GM19452 (cell line): Measurements from ENCODE around the gene NXPE3.
"Not testable (repeated sequence)": the region's sequence is repeated elsewhere in the genome, so short reads cannot be mapped to it uniquely, and the experiment has no call there.

ENCODE experiments used
- ATAC-seq: cut with Tn5 transposase; IDR thresholded peaks from one replicate; pipeline ENCODE4 v1.9.1; 2021; ENCODE audit not compliant: unreplicated experiment

The NXPE3 gene

DNA sequence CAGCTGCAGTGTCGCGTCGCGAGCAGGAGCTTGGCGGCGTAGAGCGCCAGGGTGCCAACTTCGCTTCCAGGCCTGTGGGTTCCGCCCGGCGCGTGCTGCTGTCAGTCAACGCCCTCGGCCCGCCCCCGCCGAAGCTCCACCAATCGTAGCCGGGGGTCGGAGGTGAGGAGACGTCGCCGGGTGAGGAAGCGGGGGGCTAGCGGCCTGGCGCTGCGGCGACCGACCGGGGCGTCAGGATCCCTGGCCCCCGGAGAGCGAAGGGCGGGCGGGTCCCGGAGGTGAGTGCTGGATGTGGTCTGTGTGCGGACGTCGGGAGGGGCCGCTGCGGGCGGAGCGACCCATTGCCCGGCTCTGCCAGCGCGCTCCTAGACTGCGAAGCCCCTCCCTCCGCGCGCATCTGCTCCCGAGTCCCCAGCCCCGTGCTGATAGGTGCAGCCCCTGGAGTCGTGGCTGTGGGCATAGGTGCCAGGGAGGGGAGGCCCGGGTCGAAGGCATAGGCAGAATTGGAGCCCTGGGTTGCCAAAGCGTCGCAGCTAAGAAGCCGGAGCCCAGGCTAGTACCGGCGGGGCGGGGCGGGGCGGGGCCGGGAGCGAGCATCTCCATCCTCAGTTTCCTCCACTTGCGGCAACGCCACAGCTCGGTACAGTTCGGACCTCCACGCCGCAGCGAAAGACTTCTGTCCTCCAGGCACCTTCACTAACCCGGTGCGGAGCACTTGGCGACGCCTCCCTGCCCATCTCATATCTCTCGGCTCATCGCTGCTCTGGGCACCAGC, at the start of gene NXPE3:
TSS of gene NXPE3 (plus strand) at position 165 of the 775 bp plus-strand sequence. CDS start 6,386 bp downstream, outside the sequence.
- ATAC-seq, result peak; percentile 97

DNA sequence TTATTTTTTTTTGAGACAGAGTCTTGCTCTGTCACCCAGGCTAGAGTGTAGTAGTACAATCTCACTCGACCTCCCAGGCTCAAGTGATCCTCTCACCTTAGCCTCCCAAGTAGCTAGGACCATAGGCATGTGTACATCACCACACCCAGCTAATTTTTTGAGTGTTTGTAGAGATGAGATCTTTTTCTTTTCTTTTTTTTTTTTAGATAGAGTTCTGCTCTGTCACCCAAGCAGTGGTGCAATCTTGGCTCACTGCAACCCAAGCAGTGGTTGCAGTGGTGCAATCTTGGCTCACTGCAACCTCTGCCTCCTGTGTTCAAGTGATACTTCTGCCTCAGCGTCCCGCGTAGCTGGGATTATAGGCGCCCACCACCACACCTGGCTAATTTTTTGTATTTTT, 49.4 kb upstream of the NXPE3 start:
- no peak for ATAC-seq

DNA sequence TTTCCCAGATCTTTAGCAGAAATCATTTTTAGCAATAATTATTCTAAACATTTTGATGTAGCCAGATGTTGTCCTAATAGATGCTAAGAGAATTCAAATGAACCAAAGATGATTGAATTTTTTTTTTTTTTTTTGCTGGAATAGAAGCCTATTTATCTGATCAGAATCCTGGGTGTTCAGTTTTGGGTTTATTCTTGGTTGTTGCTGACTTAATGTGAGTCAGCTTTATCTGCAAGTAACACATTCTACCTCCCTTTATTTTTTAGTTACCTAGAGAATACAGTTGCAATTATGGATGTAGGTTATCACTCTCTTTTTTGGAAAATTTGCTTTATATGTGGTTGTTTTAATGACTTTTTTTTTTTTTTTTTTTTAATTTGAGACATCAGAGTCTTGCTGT, 48.2 kb upstream of the NXPE3 start:
- no peak for ATAC-seq

DNA sequence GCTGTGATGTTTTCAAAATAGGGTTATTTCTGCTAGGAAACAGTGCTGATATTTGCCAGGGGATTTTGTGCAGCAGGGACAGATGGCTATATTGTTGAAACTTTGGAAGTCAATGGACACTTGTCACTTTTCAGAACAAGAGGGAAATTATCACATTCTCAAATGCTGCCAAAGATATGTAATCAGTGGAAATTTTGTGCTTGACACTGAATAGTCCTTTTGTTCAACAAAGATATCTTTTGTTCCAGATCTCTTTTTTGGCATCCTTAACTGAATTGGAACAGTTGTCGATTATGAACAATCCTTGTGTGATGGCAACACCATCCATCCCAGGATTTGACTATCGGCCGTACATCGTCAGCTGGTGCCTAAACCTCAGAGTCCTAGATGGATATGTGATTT, 46.8 kb upstream of the NXPE3 start:
- ATAC-seq, result no peak

DNA sequence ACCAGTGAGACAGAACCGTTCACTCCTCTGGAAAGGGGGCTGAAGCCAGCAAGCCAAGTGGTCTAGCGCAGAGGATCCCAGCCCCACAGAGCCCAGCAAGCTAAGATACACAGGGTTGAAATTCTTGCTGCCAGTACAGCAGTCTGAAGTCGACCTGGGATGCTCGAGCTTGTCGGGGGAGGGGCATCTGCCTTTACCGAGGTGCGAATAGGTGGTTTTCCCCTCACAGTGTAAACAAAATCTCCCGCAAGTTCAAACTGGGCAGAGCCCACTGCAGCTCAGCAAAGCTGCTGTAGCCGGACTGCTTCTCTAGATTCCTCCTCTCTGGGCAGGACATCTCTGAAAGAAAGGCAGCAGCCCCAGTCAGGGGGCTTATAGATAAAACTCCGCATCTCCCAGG, 43.2 kb upstream of the NXPE3 start:
- no peak for ATAC-seq

DNA sequence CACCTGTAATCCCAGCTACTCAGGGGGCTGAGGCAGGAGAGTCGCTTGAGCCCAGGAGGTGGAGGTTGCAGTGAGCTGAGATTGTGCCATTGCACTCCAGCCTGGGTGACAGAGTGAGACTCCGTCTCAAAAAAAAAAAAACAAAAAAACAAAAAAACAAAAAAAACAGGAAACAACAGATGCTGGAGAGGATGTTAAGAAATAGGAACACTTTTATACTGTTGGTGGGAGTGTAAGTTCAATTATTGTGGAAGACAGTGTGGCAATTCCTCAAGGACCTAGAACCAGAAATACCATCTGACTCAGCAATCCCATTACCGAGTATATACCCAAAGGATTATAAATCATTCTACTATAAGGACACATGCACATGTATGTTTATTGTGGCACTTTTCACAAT, 37.1 kb upstream of the NXPE3 start:
- not testable (repeated sequence) for ATAC-seq

DNA sequence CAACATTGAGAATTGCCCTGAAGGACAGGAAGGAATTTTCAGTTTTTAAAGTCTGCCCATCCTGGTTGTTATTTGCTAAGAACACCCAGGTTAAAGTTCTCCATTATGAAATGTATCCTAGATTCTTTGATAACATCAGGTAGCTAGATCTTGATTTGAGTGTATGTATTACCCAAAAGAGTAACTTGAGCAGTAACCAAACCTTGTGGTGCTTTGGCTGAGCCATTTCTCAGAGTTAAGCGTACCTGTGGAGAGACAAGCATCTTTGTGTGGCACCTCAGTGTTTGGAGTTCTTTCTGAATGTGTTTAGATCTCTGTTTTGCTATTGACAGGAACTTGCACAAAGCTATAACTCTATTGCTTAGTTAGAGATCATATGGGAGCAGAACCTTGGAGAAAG, 34.2 kb upstream of the NXPE3 start:
- no peak for ATAC-seq

DNA sequence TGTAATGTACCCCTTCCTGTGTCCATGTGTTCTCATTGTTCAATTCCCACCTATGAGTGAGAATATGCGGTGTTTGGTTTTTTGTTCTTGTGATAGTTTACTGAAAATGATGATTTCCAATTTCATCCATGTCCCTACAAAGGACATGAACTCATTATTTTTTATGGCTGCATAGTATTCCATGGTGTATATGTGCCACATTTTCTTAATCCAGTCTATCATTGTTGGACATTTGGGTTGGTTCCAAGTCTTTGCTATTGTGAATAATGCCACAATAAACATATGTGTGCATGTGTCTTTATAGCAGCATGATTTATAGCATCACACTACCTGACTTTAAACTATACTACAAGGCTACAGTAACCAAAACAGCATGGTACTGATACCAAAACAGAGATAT, 33.1 kb upstream of the NXPE3 start:
- not testable (repeated sequence) for ATAC-seq

DNA sequence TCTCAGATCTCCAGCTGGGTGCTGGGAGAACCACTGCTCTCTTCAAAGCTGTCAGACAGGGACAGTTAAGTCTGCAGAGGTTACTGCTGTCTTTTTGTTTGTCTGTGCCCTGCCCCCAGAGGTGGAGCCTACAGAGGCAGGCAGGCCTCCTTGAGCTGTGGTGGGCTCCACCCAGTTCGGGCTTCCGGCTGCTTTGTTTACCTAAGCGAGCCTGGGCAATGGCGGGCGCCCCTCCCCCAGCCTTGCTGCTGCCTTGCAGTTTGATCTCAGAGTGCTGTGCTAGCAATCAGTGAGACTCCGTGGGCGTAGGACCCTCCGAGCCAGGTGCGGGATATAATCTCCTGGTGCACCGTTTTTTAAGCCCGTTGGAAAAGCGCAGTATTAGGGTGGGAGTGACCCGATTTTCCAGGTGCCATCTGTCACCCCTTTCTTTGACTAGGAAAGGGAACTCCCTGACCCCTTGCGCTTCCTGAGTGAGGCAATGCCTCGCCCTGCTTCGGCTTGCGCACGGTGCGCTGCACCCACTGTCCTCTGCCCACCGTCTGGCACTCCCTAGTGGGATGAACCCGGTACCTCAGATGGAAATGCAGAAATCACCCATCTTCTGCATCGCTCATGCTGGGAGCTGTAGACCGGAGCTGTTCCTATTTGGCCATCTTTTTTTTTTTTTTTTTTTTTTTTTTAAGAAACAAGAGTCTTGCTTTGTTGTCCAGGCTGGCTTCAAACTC, 25.5 kb upstream of the NXPE3 start:
- not testable (repeated sequence) for ATAC-seq

DNA sequence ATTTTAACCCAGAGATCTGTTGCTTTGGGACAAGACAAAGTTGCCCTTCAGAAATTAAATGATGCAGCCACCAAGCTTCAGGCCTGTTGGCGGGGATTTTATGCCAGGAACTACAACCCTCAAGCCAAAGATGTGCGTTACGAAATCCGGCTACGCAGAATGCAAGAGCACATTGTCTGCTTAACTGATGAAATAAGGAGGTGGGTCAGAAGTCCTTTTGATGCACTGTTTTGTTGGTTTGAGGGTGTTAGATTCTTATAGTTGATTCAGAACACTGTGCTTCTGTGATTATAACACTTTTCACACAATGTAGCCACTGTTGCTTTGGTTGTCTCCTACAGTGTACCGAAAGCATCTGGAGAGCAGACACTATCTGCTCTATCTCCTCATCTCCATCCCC, 20.8 kb upstream of the NXPE3 start:
- no peak for ATAC-seq

DNA sequence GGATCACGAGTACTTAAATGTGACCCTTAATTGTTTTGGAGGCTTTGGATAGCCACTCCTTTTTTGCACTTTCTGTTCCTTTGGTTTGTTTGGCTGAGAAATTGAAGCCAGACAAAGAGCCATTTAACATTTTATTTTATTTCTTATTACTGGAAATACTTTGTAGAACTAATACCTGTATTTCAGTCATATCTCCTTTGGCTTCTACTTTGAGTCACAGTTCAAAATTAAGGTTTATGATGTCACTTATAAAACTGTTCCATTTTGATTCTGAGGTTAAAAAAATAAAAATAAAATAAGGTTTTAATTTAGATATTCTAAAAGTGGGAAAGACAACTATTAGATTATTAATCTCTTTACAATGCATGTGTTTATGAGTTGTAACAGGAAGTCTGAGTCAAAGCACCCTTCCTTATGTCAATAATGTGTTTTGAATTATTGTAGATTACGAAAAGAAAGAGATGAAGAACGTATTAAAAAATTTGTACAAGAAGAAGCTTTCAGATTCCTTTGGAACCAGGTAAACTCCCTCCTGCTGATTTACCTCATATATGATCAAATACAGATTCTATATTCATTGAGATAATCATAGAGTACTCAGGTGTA, 16.9 kb upstream of the NXPE3 start:
- no peak for ATAC-seq

DNA sequence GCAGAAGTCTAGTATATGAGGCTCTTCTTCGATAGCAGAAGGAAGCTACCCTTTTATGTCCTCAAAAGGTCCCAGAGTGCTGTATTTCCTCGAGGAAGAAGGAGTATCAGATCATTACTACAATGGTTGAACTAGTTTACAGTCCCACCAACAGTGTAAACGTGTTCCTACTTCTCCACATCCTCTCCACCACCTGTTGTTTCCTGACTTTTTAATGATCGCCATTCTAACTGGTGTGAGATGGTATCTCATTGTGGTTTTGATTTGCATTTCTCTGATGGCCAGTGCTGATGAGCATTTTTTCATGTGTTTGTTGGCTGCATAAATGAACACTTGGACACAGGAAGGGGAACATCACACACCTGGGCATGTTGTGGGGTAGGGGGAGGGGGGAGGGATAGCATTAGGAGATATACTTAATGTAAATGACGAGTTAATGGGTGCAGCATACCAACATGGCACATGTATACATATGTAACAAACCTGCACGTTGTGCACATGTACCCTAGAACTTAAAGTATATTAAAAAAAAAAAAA, 1.2 kb upstream of the NXPE3 start:
- not testable (repeated sequence) for ATAC-seq

DNA sequence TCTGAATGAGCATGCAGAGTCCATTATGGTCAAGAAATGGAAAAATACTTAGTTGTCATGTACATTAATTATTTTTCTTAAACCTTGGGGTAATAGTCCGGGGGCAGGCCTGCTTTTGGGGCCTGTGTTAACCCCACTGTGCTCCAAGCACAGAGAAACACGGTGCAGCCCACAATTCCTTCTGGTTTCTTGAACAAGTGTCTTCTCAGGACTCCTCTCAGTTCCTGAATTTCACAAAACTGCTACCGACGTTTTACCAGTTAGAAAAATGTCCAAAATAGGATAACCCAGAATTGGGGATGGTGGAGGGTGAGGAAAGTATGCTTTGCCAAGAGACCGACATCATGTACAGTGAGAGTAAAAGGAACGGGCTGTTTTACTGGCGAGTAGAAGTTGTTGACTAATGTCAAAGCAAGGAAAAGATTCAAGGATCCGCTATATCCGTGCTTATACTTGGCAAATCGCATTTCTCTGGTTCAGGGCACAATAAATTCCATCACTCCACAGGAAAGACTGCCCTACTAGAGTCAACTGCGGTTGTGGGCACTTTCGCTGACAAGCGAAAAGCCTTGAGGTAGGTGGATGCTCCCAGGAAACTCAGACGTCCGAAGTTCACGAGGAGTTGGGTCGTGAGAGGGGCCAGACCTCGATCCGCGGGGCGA, 495 bp upstream of the NXPE3 start:
- no peak for ATAC-seq

DNA sequence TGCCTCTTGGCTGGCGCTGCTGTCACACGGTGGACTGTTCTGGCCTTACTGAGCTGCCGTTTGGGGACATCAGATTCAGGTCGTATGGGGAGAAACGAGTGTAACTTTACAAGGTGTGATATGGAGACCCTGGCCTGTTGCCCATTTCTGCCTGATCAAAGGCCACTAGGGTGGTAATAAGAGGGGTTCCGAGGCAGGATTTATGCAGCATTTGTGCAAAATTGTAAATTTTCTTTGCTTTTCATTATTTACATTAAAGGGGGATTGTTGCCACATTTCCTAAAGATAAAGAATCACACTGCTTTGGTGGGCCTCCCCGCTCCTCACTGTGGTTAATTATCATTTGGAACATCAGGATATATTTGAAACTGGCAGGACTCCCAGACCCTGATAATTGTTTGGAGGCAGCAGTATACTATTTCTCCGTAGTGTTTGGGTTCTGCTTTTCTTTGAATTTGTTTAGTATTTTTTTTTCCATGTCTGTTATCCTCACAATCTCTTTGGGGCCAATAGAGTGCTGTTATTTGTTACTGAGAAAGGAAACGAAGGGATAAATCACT, 891 bp downstream of the NXPE3 start:
- ATAC-seq, result no peak

DNA sequence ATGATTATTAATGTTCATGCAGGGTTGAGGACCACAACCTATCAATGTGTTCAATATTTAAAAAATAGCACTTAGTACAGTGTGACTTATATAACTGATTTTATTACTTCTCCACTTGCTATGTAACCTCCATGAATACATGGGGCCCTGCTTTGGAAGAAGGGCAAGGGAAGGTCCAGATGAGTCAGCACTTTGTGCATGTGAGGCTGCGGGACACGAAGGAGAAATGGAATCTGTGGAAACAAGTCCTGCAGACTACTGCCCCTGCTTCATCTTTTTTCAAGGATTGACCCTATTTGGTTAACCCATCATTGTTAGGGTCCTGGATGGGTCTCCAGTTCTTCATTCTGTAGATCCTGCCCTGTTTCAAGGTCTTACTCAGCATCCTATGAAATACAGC, 1.6 kb downstream of the NXPE3 start:
- no peak for ATAC-seq

DNA sequence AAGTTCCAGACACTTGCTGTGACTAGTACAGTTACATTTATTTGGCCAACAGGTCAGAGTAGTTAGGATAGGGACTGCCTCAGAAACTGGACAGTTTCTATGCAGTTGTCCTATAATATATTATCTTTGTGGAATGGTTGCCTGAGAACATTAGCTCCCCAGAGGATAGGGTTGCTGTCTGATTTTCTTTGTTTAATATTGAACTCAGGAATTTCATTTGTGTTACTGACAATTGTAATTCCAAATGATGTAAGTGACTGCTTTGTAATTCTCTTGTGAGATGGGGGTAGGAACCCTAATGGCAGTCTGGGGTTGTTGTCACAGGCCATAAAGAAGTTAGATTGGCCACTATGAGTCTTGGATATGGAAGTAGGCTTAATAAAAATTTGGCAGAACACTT, 2.2 kb downstream of the NXPE3 start:
- no peak for ATAC-seq

DNA sequence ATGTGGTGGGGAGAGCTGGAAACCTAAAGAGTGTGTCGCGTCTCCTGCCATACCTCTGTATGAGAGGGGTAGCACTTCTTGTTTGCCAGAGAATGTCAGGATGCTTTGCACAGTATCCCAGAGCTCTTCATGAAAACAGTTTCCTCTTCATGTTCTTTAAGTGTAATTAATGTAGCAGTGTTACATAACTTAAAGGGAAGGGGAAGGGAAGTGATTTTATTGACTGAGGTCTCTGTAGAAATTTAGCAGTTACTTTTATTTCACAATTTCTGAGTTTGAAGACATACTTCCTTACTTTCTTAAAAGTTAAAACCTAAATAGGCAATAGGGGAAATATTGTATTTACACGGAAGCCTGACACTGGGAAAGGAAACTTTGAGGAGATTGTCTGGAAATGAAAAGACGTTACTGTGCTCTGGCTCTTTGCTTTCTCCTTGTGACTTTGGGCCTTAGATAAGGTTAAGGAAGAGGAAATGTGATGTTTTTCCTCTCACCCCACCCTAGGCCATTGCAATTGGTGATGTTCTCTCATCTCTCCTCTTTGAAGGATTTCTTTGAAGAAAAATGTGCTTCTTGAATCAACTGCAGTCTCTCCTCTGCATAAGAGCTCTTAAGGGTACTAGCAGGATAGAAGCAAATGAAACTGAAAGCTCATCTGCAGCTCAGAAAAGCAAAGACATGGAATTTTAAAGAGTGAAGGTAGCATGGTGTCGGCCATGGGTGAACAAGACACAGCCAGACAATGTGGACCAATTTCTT, 6.0 kb downstream of the NXPE3 start:
- no peak for ATAC-seq

DNA sequence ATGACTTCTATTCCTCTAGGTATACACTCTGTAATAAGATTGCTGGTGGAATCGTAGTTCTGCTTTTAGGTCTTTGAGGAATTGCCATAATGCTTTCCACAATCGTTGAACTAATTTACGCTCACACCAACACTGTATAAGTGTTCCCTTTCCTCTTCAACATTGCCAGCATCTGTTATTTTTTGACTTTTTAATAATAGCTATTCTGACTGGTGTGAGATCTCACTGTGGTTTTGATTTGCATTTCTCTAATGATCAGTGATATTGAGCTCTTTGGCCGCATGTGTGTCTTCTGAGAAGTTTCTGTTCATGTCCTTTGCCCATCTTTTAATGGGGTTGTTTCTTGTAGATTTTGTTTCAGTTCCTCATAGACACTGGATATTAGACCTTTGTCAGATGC, 12.8 kb downstream of the NXPE3 start:
- peak; percentile 99 for ATAC-seq

DNA sequence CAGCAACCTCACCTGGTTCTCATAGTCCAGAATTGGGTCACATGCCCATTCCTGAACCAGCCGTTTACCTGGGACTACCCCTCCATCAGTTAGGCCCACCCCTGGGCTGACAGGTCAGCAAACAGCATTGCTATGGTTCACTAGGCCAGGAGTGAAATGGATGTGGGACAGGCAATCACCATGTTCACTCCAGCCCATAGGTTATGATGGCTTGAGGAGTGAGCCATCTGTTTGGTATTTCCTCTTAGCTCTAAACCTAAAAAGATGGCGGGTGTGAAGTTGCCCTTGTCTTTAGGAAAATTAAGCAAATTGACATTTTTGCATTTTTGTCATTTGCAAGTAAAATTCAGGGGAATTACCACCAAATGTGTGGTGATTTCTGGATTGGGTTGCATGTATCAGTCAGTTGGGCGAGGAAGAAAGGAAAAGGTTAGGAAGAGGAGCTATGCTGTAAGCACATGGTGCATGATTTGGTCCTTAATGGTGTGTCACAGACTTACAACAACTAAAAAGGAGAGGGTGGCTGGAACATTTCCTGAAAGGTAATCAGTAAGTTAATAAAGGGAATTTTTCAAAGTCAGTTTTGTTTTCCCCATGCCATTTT, 17.2 kb downstream of the NXPE3 start:
- no peak for ATAC-seq

DNA sequence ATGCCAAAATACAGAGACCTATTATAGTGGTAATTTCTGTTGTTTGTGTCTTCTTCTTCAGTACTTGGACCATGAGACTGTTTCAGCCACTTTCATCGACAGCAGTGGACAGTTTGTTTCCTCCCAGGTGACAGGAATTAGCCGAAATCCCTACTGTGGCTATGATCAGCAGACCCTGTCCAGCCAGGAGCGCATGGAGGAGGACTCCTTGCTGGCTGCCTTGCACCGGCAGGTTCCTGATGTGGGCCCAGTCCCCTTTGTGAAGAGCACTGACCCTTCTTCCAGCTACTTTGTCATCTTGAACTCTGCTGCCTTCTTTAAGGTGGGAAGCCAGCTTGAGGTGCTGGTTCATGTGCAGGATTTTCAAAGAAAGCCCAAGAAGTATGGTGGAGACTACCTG, 22.2 kb downstream of the NXPE3 start:
- ATAC-seq, result no peak
